Heart right ventricle (tissue), 16 donors: ENCODE measurements around the gene CLDN17. TPM values are rescaled to one million over a fixed set of nuclear protein-coding genes. Genes with fewer than 3 reads are reported as not detected.

ENCODE experiments used
- ATAC-seq, 8 donors: fragments of 200-7000 bp; cut with Tn5 transposase; one replicate each; pipeline ENCODE4 v1.9.1; 2020; ENCODE audit warnings: mild to moderate bottlenecking in 8 of 8, moderate library complexity in 8 of 8, moderate number of reproducible peaks in 1 of 8
- DNase-seq, 2 donors: peaks; one replicate each; pipeline ENCODE4 v3.0.0-alpha.2; 2020
- H3K27ac ChIP-seq, 10 donors: fragments of 200-600 bp; sonication (generic) in 2 of 10; one replicate each; pipeline versions ENCODE4 v1.5.0 to v1.8.0; 2020 to 2022; ENCODE audit warnings: mild to moderate bottlenecking in 3 of 10
- H3K27me3 ChIP-seq, 7 donors: fragments of 200-600 bp; one replicate each; pipeline ENCODE4 v1.8.0; 2021 to 2022; ENCODE audit warnings: mild to moderate bottlenecking in 2 of 7
- H3K36me3 ChIP-seq, 9 donors: fragments of 200-600 bp; sonication (generic) in 1 of 9; one replicate each; pipeline versions ENCODE4 v1.5.0 to v1.8.0; 2020 to 2022; ENCODE audit warnings: mild to moderate bottlenecking in 2 of 9
- H3K4me1 ChIP-seq, 9 donors: fragments of 200-600 bp; sonication (generic) in 1 of 9; one replicate each; pipeline versions ENCODE4 v1.5.0 to v1.8.0; 2020 to 2022; ENCODE audit warnings: mild to moderate bottlenecking in 4 of 9
- H3K4me3 ChIP-seq, 10 donors: fragments of 200-600 bp; sonication (generic) in 2 of 10; one replicate each; pipeline versions ENCODE4 v1.5.0 to v1.8.0; 2020 to 2022; ENCODE audit warnings: mild to moderate bottlenecking in 7 of 10, moderate library complexity in 2 of 10
- H3K9me3 ChIP-seq, 11 donors: fragments of 200-600 bp in 10 of 11; sonication (generic) in 2 of 11; one replicate each; pipeline versions ENCODE4 v1.5.0 to v1.8.0; 2013 to 2022; ENCODE audit warnings: mild to moderate bottlenecking in 2 of 11, control low read depth in 1 of 11, moderate library complexity in 1 of 11
- CTCF ChIP-seq, 9 donors: fragments of 200-600 bp; sonication (generic) in 2 of 9; IDR thresholded peaks; one replicate each; pipeline versions ENCODE4 v1.5.0 to v1.8.0; 2021 to 2022; ENCODE audit warnings: antibody characterized with exemption in 9 of 9, mild to moderate bottlenecking in 5 of 9, moderate library complexity in 1 of 9
- WGBS, 2 donors: extraction: QIAGEN DNeasy Blood & Tissue Kit; methylation state at CpG; one replicate each; pipeline ENCODE4 v1.1.7; 2013; ENCODE audit warnings: inconsistent platforms in 1 of 2; 5-methylcytosine and 5-hydroxymethylcytosine counted together
- intact Hi-C, 10 donors: fragments of 100-400 bp; cut with DNase I; formaldehyde crosslinking; loops; one replicate each; pipeline versions ENCODE4 v1.11.1 to v1.14.2; 2022
- polyA plus RNA-seq, 2 donors: library from polyadenylated mRNA; stranded (reverse); fragments of 200-250 nt; gene quantifications; one replicate each; pipeline ENCODE4 v1.2.3, GENCODE V29; 2013
- total RNA-seq, 10 donors: library from RNA; stranded (reverse); fragmentation: NEBNext Ultra II Directional in 3 of 10; extraction: Animal tissue kit (Norgen Biotek cat#: 25700) in 3 of 10; gene quantifications; one replicate each; pipeline versions ENCODE4 v1.2.1 to v1.2.4, GENCODE V29; 2021 to 2023
- donor health status: Arrhythmogenic right ventricular cardiomyopathy.
- donor health status: ischemic (EF 13 %, LVEDD 7.1; RV severe dilation, severe dysfunction).
- donor health status: healthy with polysubstance abuse.
- donor health status: DM: no; HTN: yes; CAD: no.
- donor health status: DM: no; HTN: no; CAD: no.
- donor health status: ischemic (EF 25% LVEDD 6.9; RV normal size, moderate dysfunction).
- donor health status: ischemic (EF 25% LVEDD 5.7; RV mildly dilated, moderate dysfunction).
- donor health status: healthy.
- donor health status: DM: yes; HTN: yes; CAD: no.
- donor health status: Ischemic cardiomyopathy.
- donor health status: ischemic (EF 35%, LVEDD 5.7; RV mildly dilated, moderate dysfunction).
- donor health status: nonischemic (EF 11% LVEDD 7.7; RV severe dilation, severe dysfunction).
- donor health status: DM: yes; HTN: yes; CAD: no.
- donor health status: PGD.
- donor health status: ischemic (EF 29% LVEDD 5.4; RV normal size, mild dysfunction).
- donor health status: nonischemic (EF 23%, LVEDD 6.1; RV moderate dilation, normal function).

CLDN17 gene
- total and polyA plus RNA-seq, 12 donors, result not detected

DNA sequence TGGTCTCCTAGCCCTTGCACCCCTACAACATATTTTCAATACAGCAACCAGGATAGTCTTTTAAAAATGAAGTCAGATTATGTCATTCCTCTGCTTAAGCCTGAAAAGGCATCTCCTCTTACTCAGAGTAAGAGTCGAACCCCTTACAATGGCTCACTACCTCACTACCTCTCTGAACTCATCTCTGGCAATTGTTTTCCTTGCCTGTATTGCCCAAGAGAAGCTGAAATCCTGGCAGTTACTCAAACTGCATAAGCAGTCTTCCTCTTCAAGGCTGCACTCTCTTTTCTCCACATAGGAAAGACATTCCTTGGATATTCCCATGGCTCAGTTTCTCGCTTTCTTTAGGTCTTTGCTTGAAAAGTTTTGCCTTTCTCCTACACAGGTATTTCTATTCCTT, 26.6 kb upstream of the CLDN17 start:
- intact Hi-C loops, result no loop called here
- Histone ChIP-seq H3K9me3 (no peaks in the 10 kb centered on the region), H3K36me3 (no peaks in the 10 kb centered on the region), H3K4me3 (no peak overlapping the region), H3K4me1 (no peaks in the 10 kb centered on the region), H3K27ac (no peak overlapping the region), H3K27me3 (peaks cover 0 to 7% (median 0%) of the 10 kb centered on the region in 7 donors)
- no peak for DNase-seq
- no peak for TF ChIP-seq CTCF (IDR thresholded peaks at IDR 0.05)
- no peak for ATAC-seq
- 82 to 89% methylated on average over 2 of the region's 2 CpGs for WGBS, 2 donors

- H3K4me1 ChIP-seq, result no peaks in the 10 kb centered on the region
- ATAC-seq, result no peak
- peaks cover 0 to 7% (median 0%) of the 10 kb centered on the region in 7 donors for H3K27me3 ChIP-seq
- no peak overlapping the region for H3K27ac ChIP-seq
- DNase-seq, result no peak
- H3K4me3 ChIP-seq, result no peak overlapping the region
- intact Hi-C loops, result no loop called here
- TF ChIP-seq CTCF (IDR thresholded peaks at IDR 0.05), result no peak
- WGBS, 2 donors, result 65 to 69% methylated on average over 7 of the region's 7 CpGs
- no peaks in the 10 kb centered on the region for H3K36me3 ChIP-seq
- no peaks in the 10 kb centered on the region for H3K9me3 ChIP-seq
Measured at GRCh38 chr21:30190554-30190953, 23.9 kb upstream of the CLDN17 start.

- Histone ChIP-seq H3K4me1 (no peaks in the 10 kb centered on the region), H3K27ac (no peak overlapping the region), H3K36me3 (no peaks in the 10 kb centered on the region), H3K9me3 (no peaks in the 10 kb centered on the region), H3K27me3 (peaks cover 0 to 7% (median 0%) of the 10 kb centered on the region in 7 donors), H3K4me3 (no peak overlapping the region)
- no peak for TF ChIP-seq CTCF (IDR thresholded peaks at IDR 0.05)
- WGBS, 2 donors, result 70 to 74% methylated on average over 3 of the region's 3 CpGs
- DNase-seq (no peak), ATAC-seq (no peak)
- intact Hi-C loops, result no loop called here
Measured at GRCh38 chr21:30189773-30190172, 23.2 kb upstream of the CLDN17 start.

GRCh38 chr21:30186242-30186641, 19.6 kb upstream of the CLDN17 start:
- Histone ChIP-seq H3K36me3 (no peaks in the 10 kb centered on the region), H3K27ac (no peak overlapping the region), H3K27me3 (peaks cover 0 to 4% (median 0%) of the 10 kb centered on the region in 7 donors), H3K9me3 (no peaks in the 10 kb centered on the region), H3K4me3 (no peak overlapping the region), H3K4me1 (no peaks in the 10 kb centered on the region)
- ATAC-seq (no peak), DNase-seq (no peak)
- intact Hi-C loops, result no loop called here
- WGBS, 2 donors, result 88 to 91% methylated on average over 2 of the region's 2 CpGs
- TF ChIP-seq CTCF (IDR thresholded peaks at IDR 0.05), result no peak
